Lung (tissue), 12 donors: ENCODE measurements around the gene VSX1. TPM values are rescaled to one million over a fixed set of nuclear protein-coding genes. Genes with fewer than 3 reads are reported as not detected.

Experiments used
- ATAC-seq: fragments of 200-7000 bp; cut with Tn5 transposase; one replicate; pipeline ENCODE4 v1.9.1; 2020; ENCODE audit warnings: moderate number of reproducible peaks; ENCODE audit not compliant: insufficient read depth, low FRiP score
- DNase-seq, 3 donors: peaks; one replicate each; pipeline ENCODE4 v3.0.0-alpha.2; 2013 to 2017
- H3K27ac ChIP-seq, 2 donors: one replicate each; pipeline ENCODE4 v1.5.1; 2013; ENCODE audit warnings: mild to moderate bottlenecking in 2 of 2, moderate library complexity in 2 of 2, control low read depth in 1 of 2, inconsistent platforms in 1 of 2, low read depth in 1 of 2, low read length in 1 of 2
- H3K27me3 ChIP-seq, 3 donors: one replicate each; pipeline ENCODE4 v1.5.1; 2013; ENCODE audit warnings: low read length in 2 of 3; ENCODE audit not compliant: control insufficient read depth in 3 of 3, insufficient read depth in 3 of 3
- H3K36me3 ChIP-seq, 4 donors: one replicate each; pipeline ENCODE4 v1.5.1; 2013; ENCODE audit warnings: low read length in 4 of 4, mild to moderate bottlenecking in 1 of 4, moderate library complexity in 1 of 4; ENCODE audit not compliant: control insufficient read depth in 4 of 4, insufficient read depth in 4 of 4
- H3K4me1 ChIP-seq, 5 donors: one replicate each; pipeline ENCODE4 v1.5.1; 2013; ENCODE audit warnings: low read length in 5 of 5, mild to moderate bottlenecking in 2 of 5, moderate library complexity in 1 of 5; ENCODE audit not compliant: control insufficient read depth in 5 of 5, insufficient read depth in 5 of 5
- H3K4me3 ChIP-seq: one replicate; pipeline ENCODE4 v1.5.1; 2013; ENCODE audit warnings: mild to moderate bottlenecking, control low read depth, moderate library complexity
- H3K9ac ChIP-seq, 2 donors: one replicate each; pipeline ENCODE4 v1.5.1; 2013; ENCODE audit warnings: low read length in 2 of 2, control low read depth in 1 of 2; ENCODE audit not compliant: insufficient read depth in 1 of 2
- H3K9me3 ChIP-seq, 4 donors: one replicate each; pipeline ENCODE4 v1.5.1; 2013; ENCODE audit warnings: low read length in 3 of 4, mild to moderate bottlenecking in 1 of 4, moderate library complexity in 1 of 4; ENCODE audit not compliant: control insufficient read depth in 4 of 4, insufficient read depth in 3 of 4
- WGBS, 2 donors: extraction: QIAGEN DNeasy Blood & Tissue Kit; methylation state at CpG; one replicate each; pipeline ENCODE4 v1.1.7; 2013; 5-methylcytosine and 5-hydroxymethylcytosine counted together
- polyA plus RNA-seq, 2 donors: library from polyadenylated mRNA; stranded (reverse); fragments of 200-250 nt; gene quantifications; one replicate each; pipeline ENCODE4 v1.2.1, GENCODE V29; 2013
- total RNA-seq, 2 donors: library from RNA; depleted of rRNA in 1 of 2; stranded (reverse); fragments of >200 nt in 1 of 2; gene quantifications; one replicate each; pipeline ENCODE4 v1.2.1, GENCODE V29; 2014 to 2021
- TF ChIP-seq, protein P1 (sequence below): IDR thresholded peaks from 2 replicates; pipeline ENCODE4 v1.5.1; 2012; ENCODE audit warnings: mild to moderate bottlenecking; ENCODE audit errors: control extremely low read depth, extremely low read depth
- donor health status: control.
- donor health status: control.
- donor health status: Bipolar disorder and iron deficiency.
- donor health status: healthy.
- donor health status: DM: yes; HTN: yes; CAD: no.

VSX1 gene
- total and polyA plus RNA-seq, 4 donors, result not detected

DNA sequence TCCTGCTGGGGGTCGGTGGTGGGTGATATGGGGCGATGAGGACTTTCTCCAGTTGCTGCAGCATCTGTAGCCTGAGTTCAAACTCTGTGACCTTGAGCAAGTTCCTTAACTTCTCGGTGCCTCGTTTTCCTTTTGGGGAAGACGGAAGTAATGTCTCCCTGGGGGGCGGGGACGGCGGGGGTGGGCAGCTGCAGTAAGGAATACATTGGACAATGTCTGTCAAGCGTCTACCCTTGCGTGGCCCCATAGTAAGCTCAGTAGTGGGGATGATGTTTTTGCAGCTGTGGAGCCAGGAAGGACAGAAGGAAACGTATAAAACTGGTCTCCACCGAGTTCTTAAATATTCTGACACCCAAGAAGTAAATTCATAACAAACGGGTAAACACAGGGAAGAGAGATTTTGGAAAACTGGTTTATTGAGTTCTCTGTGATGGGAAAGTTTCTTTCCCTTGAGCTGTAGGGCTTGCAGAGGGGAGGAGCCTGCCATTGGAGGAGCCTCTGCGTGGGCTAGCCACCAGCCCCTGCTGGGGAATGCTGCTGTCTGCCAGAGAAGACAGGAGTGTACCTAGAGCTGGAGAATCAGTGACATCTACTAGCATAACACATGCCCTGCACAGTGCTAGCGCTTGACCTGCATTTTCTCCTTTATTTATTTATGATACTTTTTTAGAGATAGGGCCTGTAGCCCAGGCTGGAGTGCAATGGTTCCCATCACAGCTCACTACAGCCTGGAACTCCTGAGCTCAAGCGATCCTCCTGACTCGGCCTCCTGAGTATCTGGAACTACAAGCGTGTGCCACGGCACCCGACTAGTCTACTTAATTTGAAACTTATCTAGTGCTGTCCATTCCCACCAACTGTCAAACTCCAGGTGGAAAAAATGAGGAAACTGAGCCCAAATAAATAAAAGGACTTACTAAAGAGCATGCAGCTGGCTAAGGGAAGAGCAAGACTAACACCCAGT is 22.8 kb downstream of the VSX1 start:
- ATAC-seq (no peak), DNase-seq (peak; percentile 53 to 64 (median 62))
- Histone ChIP-seq H3K9ac (peak overlapping the region in 1 of 2 donors; percentile 47), H3K4me1 (peaks cover 12 to 30% (median 20%) of the 10 kb centered on the region in 5 donors), H3K4me3 (peak overlapping the region; percentile 63), H3K9me3 (no peaks in the 10 kb centered on the region), H3K27ac (peak overlapping the region; percentile 97), H3K27me3 (peaks cover 0 to under 1% (median 0%) of the 10 kb centered on the region in 3 donors), H3K36me3 (peaks cover 0 to 7% (median 0%) of the 10 kb centered on the region in 4 donors)
- TF ChIP-seq, protein P1, sequence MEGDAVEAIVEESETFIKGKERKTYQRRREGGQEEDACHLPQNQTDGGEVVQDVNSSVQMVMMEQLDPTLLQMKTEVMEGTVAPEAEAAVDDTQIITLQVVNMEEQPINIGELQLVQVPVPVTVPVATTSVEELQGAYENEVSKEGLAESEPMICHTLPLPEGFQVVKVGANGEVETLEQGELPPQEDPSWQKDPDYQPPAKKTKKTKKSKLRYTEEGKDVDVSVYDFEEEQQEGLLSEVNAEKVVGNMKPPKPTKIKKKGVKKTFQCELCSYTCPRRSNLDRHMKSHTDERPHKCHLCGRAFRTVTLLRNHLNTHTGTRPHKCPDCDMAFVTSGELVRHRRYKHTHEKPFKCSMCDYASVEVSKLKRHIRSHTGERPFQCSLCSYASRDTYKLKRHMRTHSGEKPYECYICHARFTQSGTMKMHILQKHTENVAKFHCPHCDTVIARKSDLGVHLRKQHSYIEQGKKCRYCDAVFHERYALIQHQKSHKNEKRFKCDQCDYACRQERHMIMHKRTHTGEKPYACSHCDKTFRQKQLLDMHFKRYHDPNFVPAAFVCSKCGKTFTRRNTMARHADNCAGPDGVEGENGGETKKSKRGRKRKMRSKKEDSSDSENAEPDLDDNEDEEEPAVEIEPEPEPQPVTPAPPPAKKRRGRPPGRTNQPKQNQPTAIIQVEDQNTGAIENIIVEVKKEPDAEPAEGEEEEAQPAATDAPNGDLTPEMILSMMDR, result no peak
- WGBS, 2 donors, result 28 to 31% methylated on average over 20 of the region's 20 CpGs

DNA sequence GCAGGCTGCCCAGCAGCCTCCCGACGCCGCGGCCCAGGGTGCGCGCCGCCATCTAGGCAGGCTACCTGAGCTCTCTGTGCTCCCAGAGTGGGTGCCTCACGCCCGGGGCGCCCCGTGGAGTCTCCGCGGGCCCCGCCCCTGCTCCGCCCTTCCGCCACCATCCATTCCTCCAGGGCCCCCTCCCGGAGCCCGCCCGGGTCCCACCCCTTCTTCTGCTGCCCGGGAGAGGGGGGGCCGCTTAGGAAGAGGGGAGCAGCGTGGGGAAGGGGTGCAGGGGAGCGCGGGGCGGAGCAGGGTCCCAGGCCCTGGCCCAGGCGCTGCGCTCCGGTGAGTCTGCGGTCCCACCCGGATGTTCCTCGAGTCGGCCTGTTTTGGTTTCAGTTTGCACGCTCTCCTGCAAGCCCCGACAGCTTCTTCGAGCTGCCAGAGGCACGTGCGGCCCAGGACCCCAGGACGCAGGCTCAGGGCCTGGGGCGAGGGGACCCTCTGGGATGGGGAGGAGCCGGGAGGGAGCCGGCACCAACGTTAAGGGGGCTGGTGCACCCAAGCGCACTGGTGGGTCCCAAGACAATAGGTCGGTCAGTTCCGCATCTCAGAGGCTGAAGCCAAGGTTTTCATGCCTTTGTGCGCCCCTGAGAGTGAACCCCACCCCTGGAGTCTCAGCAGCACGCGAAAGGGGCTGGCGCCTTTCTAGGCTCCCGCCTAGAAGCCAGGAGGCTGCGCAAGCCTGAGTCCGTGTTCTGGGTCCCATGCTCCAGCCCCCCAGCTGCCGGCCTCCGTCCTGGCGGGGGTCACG is 23.7 kb downstream of the VSX1 start, which contains the start of gene ACSS1:
TSS of gene ACSS1 (minus strand) at position 89 of the 796 bp plus-strand sequence. CDS start at position 52, 37 bp downstream.
- peaks cover 17 to 39% (median 27%) of the 10 kb centered on the region in 5 donors for H3K4me1 ChIP-seq
- WGBS, 2 donors, result 1% methylated on average over 55 to 56 of the region's 56 CpGs
- H3K27ac ChIP-seq, result peak within 1 kb of the TSS; percentile 97
- no peaks in the 10 kb centered on the region for H3K9me3 ChIP-seq
- DNase-seq (peak; percentile 76 to 80 (median 77)), ATAC-seq (peak; percentile 51)
- H3K27me3 ChIP-seq, result no peaks in the 10 kb centered on the region
- TF ChIP-seq, protein P1, result no peak
- H3K9ac ChIP-seq, result peak within 1 kb of the TSS; percentile 38 to 50
- peaks cover 0 to 7% (median 0%) of the 10 kb centered on the region in 4 donors for H3K36me3 ChIP-seq
- H3K4me3 ChIP-seq, result peak within 1 kb of the TSS; percentile 63

DNA sequence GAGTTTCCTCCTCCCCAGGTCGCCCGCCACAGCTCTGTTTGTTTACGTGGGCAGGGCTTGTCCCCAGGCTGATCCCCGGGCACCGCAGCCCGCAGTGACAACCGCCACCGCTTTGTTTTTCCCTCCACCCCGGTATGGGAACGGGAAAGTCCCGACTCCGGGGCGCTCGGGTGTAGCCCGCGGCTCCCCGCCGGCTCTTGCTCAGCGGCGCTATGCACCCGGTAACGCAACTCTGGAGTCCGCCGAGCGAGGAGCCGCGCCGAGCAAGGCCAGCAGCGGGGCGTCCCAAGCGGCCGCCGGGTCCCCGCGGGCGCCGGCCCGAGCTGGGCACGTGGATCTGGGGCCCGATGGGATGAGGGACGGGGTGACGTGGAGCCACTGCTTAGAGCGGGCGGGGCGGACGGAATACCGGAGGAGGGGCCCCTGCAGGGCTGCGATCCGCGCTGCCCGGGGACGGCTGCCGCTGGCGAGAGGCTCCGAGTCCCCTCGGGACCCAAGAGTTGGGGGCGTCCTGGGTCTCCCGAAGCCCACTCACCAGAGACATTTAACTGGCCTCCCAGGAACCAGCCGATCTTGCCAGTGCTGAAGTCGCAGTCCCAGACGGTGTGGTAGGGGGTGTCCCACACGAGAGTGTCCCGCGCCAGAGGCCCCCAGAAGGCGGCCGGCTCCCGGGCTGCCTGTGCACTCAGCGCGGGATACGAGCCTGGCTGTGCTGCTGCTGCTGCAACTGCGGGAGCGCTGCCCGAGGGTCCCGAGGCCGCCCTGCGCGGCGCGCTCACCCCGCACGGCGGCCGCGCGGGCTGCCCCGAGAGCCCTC is 24.5 kb downstream of the VSX1 start:
- Histone ChIP-seq H3K27me3 (no peaks in the 10 kb centered on the region), H3K27ac (peak overlapping the region; percentile 97), H3K36me3 (peaks cover 0 to 7% (median 0%) of the 10 kb centered on the region in 4 donors), H3K4me1 (peaks cover 17 to 47% (median 31%) of the 10 kb centered on the region in 5 donors), H3K9me3 (no peaks in the 10 kb centered on the region), H3K9ac (peak overlapping the region; percentile 38 to 50), H3K4me3 (peak overlapping the region; percentile 63)
- peak; percentile 67 for ATAC-seq
- WGBS, 2 donors, result 0% methylated on average over 82 to 86 of the region's 86 CpGs
- peak; percentile 74 to 76 (median 76) for DNase-seq
- TF ChIP-seq, protein P1, result no peak
